ENCODE data around the gene ELAPOR2.

DNA sequence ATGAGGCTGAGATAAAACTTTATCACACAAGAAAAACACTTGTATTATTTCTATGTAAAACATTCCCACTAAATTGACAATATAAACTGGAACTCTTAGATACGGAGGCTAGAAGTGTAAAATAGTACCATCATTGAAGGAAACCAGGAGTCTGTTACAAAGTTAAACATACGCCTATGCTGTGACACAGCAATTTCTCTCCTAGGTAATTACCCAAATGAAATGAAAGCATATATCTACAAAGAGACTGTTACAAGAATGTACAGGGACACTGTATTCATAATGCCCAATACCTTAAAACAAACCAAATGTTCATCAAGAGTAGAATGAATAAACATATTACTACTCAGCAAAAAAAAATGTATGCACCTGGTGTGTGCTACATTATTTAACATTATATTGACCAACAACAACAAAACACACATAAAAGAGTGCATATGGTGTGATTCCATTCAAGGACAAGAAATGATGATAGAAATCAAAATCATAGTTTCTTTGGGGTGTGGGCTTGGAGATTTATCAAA is 33.2 kb upstream of the ELAPOR2 start:
- TF ChIP-seq, protein P1, sequence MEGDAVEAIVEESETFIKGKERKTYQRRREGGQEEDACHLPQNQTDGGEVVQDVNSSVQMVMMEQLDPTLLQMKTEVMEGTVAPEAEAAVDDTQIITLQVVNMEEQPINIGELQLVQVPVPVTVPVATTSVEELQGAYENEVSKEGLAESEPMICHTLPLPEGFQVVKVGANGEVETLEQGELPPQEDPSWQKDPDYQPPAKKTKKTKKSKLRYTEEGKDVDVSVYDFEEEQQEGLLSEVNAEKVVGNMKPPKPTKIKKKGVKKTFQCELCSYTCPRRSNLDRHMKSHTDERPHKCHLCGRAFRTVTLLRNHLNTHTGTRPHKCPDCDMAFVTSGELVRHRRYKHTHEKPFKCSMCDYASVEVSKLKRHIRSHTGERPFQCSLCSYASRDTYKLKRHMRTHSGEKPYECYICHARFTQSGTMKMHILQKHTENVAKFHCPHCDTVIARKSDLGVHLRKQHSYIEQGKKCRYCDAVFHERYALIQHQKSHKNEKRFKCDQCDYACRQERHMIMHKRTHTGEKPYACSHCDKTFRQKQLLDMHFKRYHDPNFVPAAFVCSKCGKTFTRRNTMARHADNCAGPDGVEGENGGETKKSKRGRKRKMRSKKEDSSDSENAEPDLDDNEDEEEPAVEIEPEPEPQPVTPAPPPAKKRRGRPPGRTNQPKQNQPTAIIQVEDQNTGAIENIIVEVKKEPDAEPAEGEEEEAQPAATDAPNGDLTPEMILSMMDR (IDR thresholded peaks at IDR 0.05) = no peak
- TF ChIP-seq POLR2A (IDR thresholded peaks at IDR 0.05) = no peak
